ENCODE measurements around the gene ANO1.

ANO1 gene

DNA sequence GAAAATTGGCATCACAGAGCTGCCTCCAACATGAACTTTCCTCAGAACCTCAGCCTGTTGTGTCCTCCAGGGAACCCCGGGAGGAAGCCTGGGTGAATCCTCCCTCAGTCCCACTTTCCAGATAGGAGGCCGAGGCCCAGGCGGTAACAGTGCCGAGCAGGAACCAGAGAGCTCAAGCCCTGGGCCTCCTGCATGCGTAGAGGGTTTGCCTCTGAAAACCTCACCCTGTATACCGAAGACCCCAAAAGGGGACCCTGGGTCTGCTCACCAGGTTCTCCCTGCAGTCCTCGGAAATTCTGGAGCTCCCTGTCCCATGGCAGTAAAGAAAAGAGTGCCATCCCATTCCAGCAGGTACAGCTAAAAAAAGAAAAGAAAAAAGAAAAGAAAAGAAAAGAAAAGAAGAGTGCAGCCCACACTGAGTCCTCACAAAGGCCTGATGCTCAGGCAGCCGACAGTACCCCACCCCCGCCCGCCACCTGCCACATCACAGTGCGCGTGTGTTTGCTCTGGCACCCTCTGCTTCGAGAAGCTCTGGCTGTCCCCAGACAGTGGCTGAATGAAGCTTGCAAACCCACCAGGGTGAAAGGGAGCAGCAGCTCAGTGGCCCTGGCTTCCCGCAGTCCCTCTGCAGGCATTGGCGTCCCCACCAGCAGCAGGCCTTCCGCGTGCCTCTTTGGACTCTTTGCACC lies 96.6 kb downstream of the ANO1 start:
- no peaks in the 10 kb centered on the region for H4K20me1 ChIP-seq (ENCODE audit: insufficient read depth, low read length)
- H3K79me2 ChIP-seq (ENCODE audit: low read length), result no peaks in the 10 kb centered on the region
- DNase-seq, result no peak
- no peak overlapping the region for H3K27ac ChIP-seq (ENCODE audit: low read length)
- no peak overlapping the region for H3K4me3 ChIP-seq (ENCODE audit: low read length)
- H3K4me1 ChIP-seq (ENCODE audit: low read length), result no peaks in the 10 kb centered on the region
- no peak overlapping the region for H2AFZ ChIP-seq (ENCODE audit: low read length)
- no peak for TF ChIP-seq EZH2phosphoT487 (IDR thresholded peaks at IDR 0.05; ENCODE audit: low read length)
- TF ChIP-seq, protein P1, sequence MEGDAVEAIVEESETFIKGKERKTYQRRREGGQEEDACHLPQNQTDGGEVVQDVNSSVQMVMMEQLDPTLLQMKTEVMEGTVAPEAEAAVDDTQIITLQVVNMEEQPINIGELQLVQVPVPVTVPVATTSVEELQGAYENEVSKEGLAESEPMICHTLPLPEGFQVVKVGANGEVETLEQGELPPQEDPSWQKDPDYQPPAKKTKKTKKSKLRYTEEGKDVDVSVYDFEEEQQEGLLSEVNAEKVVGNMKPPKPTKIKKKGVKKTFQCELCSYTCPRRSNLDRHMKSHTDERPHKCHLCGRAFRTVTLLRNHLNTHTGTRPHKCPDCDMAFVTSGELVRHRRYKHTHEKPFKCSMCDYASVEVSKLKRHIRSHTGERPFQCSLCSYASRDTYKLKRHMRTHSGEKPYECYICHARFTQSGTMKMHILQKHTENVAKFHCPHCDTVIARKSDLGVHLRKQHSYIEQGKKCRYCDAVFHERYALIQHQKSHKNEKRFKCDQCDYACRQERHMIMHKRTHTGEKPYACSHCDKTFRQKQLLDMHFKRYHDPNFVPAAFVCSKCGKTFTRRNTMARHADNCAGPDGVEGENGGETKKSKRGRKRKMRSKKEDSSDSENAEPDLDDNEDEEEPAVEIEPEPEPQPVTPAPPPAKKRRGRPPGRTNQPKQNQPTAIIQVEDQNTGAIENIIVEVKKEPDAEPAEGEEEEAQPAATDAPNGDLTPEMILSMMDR (IDR thresholded peaks at IDR 0.05; ENCODE audit: low read length), result no peak
- no peak for TF ChIP-seq EZH2 (optimal IDR thresholded peaks at IDR 0.05; ENCODE audit: low read depth, low read length)
- peaks cover 88% of the 10 kb centered on the region for H3K27me3 ChIP-seq (replicated peaks; ENCODE audit: insufficient read depth, low read length)
- no peak overlapping the region for H3K4me2 ChIP-seq (ENCODE audit: low read depth, low read length)
- H3F3A ChIP-seq (ENCODE audit: insufficient read depth, low read length), result no peaks in the 10 kb centered on the region
- no peaks in the 10 kb centered on the region for H3K36me3 ChIP-seq (replicated peaks; ENCODE audit: insufficient read depth, low read length)
- no peaks in the 10 kb centered on the region for H3K9me2 ChIP-seq (replicated peaks; ENCODE audit: insufficient read depth, low read length)
- H3K9ac ChIP-seq (ENCODE audit: low read length), result no peak overlapping the region
- no peaks in the 10 kb centered on the region for H3K9me3 ChIP-seq (replicated peaks; ENCODE audit: insufficient read depth, low read length)

DNA sequence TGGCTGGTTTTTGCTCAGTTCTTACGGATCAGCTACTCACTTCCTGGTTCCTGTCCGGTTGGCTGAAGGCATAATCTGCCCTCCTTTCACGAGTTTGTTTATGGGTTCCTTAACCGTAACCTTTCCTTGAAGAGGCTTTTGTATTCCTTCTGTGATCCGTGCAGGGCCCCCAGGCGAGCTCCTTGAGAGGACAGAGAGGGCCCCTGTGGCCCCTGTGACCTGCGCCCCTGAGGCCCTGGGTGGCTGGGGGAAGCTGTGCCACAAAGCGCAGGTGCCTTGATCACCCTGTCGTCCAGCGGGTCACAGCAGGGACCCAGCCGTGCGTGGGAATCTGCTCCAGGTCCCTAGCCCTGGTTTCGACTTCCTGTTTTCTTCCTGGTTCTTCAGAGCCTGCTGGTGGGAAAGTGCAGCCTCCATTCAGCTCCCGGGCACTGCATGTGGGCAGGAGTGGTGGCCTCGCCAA lies 97.2 kb downstream of the ANO1 start:
- H3K4me3 ChIP-seq (ENCODE audit: low read length), result no peak overlapping the region
- no peaks in the 10 kb centered on the region for H3K4me1 ChIP-seq (ENCODE audit: low read length)
- TF ChIP-seq EZH2phosphoT487 (IDR thresholded peaks at IDR 0.05; ENCODE audit: low read length) (no peak), EZH2 (optimal IDR thresholded peaks at IDR 0.05; ENCODE audit: low read depth, low read length) (no peak)
- TF ChIP-seq, protein P1 (IDR thresholded peaks at IDR 0.05; ENCODE audit: low read length), result no peak
- H4K20me1 ChIP-seq (ENCODE audit: insufficient read depth, low read length), result no peaks in the 10 kb centered on the region
- H3K9ac ChIP-seq (ENCODE audit: low read length), result no peak overlapping the region
- H3K36me3 ChIP-seq (replicated peaks; ENCODE audit: insufficient read depth, low read length), result no peaks in the 10 kb centered on the region
- H3K79me2 ChIP-seq (ENCODE audit: low read length), result no peaks in the 10 kb centered on the region
- no peaks in the 10 kb centered on the region for H3K9me3 ChIP-seq (replicated peaks; ENCODE audit: insufficient read depth, low read length)
- no peaks in the 10 kb centered on the region for H3K9me2 ChIP-seq (replicated peaks; ENCODE audit: insufficient read depth, low read length)
- H3F3A ChIP-seq (ENCODE audit: insufficient read depth, low read length), result no peaks in the 10 kb centered on the region
- no peak for DNase-seq
- no peak overlapping the region for H3K4me2 ChIP-seq (ENCODE audit: low read depth, low read length)
- H3K27me3 ChIP-seq (replicated peaks; ENCODE audit: insufficient read depth, low read length), result peaks cover 88% of the 10 kb centered on the region
- no peak overlapping the region for H2AFZ ChIP-seq (ENCODE audit: low read length)
- no peak overlapping the region for H3K27ac ChIP-seq (ENCODE audit: low read length)

GRCh38 chr11:70176940-70177689 lies 99.0 kb downstream of the ANO1 start:
- Histone ChIP-seq H3K4me3 (ENCODE audit: low read length) (no peak overlapping the region), H3K9me2 (replicated peaks; ENCODE audit: insufficient read depth, low read length) (no peaks in the 10 kb centered on the region), H2AFZ (ENCODE audit: low read length) (no peak overlapping the region), H3K4me2 (ENCODE audit: low read depth, low read length) (no peak overlapping the region), H3K9me3 (replicated peaks; ENCODE audit: insufficient read depth, low read length) (no peaks in the 10 kb centered on the region), H3K36me3 (replicated peaks; ENCODE audit: insufficient read depth, low read length) (no peaks in the 10 kb centered on the region), H3K27ac (ENCODE audit: low read length) (no peak overlapping the region), H3F3A (ENCODE audit: insufficient read depth, low read length) (no peaks in the 10 kb centered on the region), H3K79me2 (ENCODE audit: low read length) (no peaks in the 10 kb centered on the region), H3K4me1 (ENCODE audit: low read length) (no peaks in the 10 kb centered on the region), H4K20me1 (ENCODE audit: insufficient read depth, low read length) (no peaks in the 10 kb centered on the region), H3K9ac (ENCODE audit: low read length) (no peak overlapping the region), H3K27me3 (replicated peaks; ENCODE audit: insufficient read depth, low read length) (peaks cover 90% of the 10 kb centered on the region)
- peak; percentile 44 for DNase-seq
- TF ChIP-seq EZH2phosphoT487 (IDR thresholded peaks at IDR 0.05; ENCODE audit: low read length), result no peak
- TF ChIP-seq, protein P1 (IDR thresholded peaks at IDR 0.05; ENCODE audit: low read length), result peak; percentile 57
